ENCODE data around the gene MARCHF11.

Gene MARCHF11

DNA sequence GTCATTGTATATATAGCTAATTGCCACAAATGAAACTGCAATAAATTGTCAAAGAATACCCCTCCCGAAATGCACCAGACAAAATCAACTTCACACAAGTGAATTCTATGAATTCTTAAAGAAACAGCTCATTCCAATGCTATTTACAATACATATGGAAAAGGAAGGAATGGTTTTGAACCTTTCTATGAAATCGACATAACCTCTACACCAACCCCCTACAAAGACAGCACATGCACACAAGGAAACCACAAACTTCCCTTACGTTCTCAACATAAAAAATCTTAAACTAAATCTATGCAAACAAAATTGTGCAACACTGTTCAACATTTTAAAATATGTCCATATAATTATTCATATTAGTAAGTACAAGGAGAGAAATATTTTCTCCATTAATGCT is 39.2 kb downstream of the MARCHF11 start:
- ChIA-PET CTCF (no interaction called here), POLR2A (no interaction called here)
- no peak for TF ChIP-seq ZNF384 (IDR thresholded peaks at IDR 0.05)
- no peak for TF ChIP-seq HDGF (IDR thresholded peaks at IDR 0.05; ENCODE audit: borderline replicate concordance)
- TF ChIP-seq TARDBP (IDR thresholded peaks at IDR 0.05) = no peak
- no peak for TF ChIP-seq ELF4 (IDR thresholded peaks at IDR 0.05)
- no peak for TF ChIP-seq ARNT (IDR thresholded peaks at IDR 0.05)
- no peak for DNase-seq (ENCODE audit: extremely low spot score)

DNA sequence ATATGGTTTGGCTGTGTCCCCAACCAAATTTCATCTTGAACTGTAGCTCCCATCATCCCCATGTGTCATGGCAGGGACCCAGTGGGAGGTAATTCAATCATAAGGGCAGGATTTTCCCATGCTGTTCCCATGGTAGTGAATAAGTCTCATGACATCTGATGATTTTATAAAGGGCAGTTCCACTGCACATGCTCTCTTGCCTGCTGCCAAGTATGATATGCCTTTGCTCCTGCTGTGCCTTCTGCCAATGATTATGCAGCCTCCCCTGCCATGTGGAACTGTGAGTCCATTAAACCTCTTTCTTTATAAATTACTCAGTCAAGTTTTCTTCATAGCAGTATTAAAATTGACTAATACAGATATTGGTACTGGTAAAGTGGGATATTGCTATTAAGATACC is 42.4 kb downstream of the MARCHF11 start:
- ChIA-PET POLR2A (no interaction called here), CTCF (no interaction called here)
- no peak for DNase-seq (ENCODE audit: extremely low spot score)
- TF ChIP-seq L3MBTL2 (conservative IDR thresholded peaks at IDR 0.05) (no peak), LEF1 (IDR thresholded peaks at IDR 0.05; ENCODE audit: borderline replicate concordance) (no peak), ZNF384 (IDR thresholded peaks at IDR 0.05) (no peak), ELF4 (IDR thresholded peaks at IDR 0.05) (no peak), FOXA1 (IDR thresholded peaks at IDR 0.05) (no peak)

DNA sequence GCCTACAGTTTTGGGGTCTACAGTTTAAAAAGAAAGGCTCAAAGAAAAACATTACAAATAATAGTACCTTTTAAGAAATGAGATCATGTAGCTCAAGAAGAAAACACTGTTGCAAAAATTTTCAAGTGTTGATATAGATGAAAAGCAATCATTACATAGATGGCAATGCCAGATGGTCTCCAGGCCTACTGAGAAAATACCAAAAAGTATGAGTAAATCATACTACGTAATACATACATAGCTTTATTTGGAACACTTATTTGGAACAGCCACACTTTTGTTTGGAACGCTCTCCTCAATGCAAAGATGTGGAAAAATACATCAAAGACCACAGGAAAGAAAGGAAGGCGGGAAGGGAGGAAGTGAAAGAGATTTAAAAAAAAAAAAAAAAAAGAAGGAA is 44.1 kb downstream of the MARCHF11 start:
- CTCF ChIA-PET = no interaction called here
- POLR2A ChIA-PET = no interaction called here
- TF ChIP-seq TARDBP (IDR thresholded peaks at IDR 0.05) (no peak), LEF1 (IDR thresholded peaks at IDR 0.05; ENCODE audit: borderline replicate concordance) (no peak), ZNF384 (IDR thresholded peaks at IDR 0.05) (no peak), FOXK2 (IDR thresholded peaks at IDR 0.05) (no peak), SUZ12 (IDR thresholded peaks at IDR 0.05) (no peak), L3MBTL2 (conservative IDR thresholded peaks at IDR 0.05) (no peak), ELF4 (IDR thresholded peaks at IDR 0.05) (no peak), HDGF (IDR thresholded peaks at IDR 0.05; ENCODE audit: borderline replicate concordance) (no peak), NFRKB (IDR thresholded peaks at IDR 0.05) (no peak), FOXM1 (IDR thresholded peaks at IDR 0.05; ENCODE audit: borderline replicate concordance) (no peak), FOXA1 (IDR thresholded peaks at IDR 0.05) (no peak), SP1 (IDR thresholded peaks at IDR 0.05) (no peak), ARNT (IDR thresholded peaks at IDR 0.05) (no peak), BHLHE40 (IDR thresholded peaks at IDR 0.05; ENCODE audit: borderline replicate concordance) (no peak)
- no peak for DNase-seq (ENCODE audit: extremely low spot score)

DNA sequence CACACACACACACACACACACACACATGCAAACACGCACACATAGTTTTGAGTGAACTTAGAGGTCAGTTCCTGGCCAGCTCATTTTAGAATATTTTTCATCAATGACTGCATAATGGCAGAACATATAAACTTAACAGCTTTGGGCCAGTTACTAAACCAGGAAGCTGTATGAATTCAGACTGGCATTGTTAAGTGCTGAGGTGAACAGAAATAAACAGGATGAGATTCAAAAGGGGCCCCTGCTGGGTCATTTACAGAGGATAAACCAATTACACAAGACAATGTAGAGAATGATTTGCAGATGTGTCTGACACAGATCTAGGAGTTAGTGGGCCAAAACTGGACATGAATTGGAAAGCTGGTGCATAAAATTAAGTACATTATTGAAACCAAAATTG is 44.6 kb downstream of the MARCHF11 start:
- ChIA-PET POLR2A (no interaction called here), CTCF (no interaction called here)
- TF ChIP-seq ELF4 (IDR thresholded peaks at IDR 0.05) = no peak
- no peak for TF ChIP-seq L3MBTL2 (conservative IDR thresholded peaks at IDR 0.05)
- no peak for TF ChIP-seq ARNT (IDR thresholded peaks at IDR 0.05)
- TF ChIP-seq FOXK2 (IDR thresholded peaks at IDR 0.05) = no peak
- no peak for TF ChIP-seq NFRKB (IDR thresholded peaks at IDR 0.05)
- TF ChIP-seq BHLHE40 (IDR thresholded peaks at IDR 0.05; ENCODE audit: borderline replicate concordance) = no peak
- no peak for DNase-seq (ENCODE audit: extremely low spot score)

DNA sequence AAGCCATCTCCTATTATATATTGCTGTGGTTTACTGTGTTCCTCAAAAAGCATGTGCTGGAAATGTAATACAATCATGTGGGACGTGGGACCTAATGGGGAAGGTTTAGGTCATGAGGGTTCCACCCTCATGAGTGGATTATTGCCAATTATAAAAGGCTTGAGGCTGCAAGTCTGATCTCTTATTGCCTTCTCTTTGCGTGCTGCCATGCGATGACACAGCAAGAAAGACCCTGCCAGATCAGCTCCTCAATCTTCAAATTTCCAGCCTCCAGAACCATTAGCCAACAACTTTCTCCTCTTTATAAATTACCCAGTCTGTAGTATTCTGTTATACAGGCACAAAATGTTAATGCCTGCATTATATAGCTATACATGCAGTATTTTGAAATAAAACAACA is 45.4 kb downstream of the MARCHF11 start:
- DNase-seq (ENCODE audit: extremely low spot score) = no peak
- ChIA-PET CTCF (no interaction called here), POLR2A (no interaction called here)
- TF ChIP-seq BHLHE40 (IDR thresholded peaks at IDR 0.05; ENCODE audit: borderline replicate concordance) (no peak), CTBP1 (IDR thresholded peaks at IDR 0.05; ENCODE audit: borderline replicate concordance) (no peak), ZNF384 (IDR thresholded peaks at IDR 0.05) (no peak), SP1 (IDR thresholded peaks at IDR 0.05) (no peak), FOXA1 (IDR thresholded peaks at IDR 0.05) (no peak), TARDBP (IDR thresholded peaks at IDR 0.05) (no peak), ARNT (IDR thresholded peaks at IDR 0.05) (no peak), FOXM1 (IDR thresholded peaks at IDR 0.05; ENCODE audit: borderline replicate concordance) (no peak), SUZ12 (IDR thresholded peaks at IDR 0.05) (no peak), LEF1 (IDR thresholded peaks at IDR 0.05; ENCODE audit: borderline replicate concordance) (no peak), FOXK2 (IDR thresholded peaks at IDR 0.05) (no peak)
- TF ChIP-seq, protein P1, sequence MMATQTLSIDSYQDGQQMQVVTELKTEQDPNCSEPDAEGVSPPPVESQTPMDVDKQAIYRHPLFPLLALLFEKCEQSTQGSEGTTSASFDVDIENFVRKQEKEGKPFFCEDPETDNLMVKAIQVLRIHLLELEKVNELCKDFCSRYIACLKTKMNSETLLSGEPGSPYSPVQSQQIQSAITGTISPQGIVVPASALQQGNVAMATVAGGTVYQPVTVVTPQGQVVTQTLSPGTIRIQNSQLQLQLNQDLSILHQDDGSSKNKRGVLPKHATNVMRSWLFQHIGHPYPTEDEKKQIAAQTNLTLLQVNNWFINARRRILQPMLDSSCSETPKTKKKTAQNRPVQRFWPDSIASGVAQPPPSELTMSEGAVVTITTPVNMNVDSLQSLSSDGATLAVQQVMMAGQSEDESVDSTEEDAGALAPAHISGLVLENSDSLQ (IDR thresholded peaks at IDR 0.05) = no peak

DNA sequence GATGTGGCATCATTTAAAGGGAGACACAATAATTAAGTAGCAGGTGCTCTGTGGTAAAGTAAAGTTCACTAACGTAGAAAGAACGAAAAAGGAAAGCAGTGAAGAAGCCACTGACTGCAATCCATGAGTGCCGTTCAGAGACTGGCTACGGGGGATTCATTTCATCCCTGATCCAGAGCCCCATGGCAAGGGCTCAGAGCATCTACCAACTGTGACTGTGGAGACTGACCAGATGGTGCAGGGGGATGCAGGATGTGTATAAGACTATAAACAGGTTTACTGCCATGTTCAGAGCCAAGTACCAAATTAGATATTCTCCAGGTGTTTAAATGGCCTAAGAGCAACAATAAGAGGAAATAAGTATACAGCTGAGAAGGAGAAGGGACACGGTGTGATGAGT is 47.7 kb downstream of the MARCHF11 start:
- ChIA-PET CTCF (no interaction called here), POLR2A (no interaction called here)

DNA sequence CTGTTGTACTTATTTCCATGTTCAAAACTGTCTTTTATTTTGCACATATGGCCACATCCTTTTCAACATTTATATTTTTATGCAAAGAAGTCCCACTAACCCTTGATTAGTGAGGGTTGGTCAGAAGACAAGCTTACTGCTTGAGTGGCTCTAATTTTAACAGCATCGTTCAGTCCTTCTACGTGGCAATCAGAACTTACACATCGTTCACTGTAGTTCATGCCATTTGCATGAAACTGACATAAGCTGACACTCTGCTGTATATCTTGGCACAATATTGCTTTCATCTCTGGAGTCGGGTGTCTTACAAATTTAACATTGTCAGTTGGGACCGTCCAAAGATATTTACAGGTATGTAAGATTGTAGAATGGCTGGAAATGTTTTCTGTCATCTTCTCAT is 50.6 kb downstream of the MARCHF11 start:
- ChIA-PET POLR2A (no interaction called here), CTCF (no interaction called here)
- no peak for DNase-seq (ENCODE audit: extremely low spot score)
- TF ChIP-seq CTBP1 (IDR thresholded peaks at IDR 0.05; ENCODE audit: borderline replicate concordance) = no peak
- no peak for TF ChIP-seq FOXM1 (IDR thresholded peaks at IDR 0.05; ENCODE audit: borderline replicate concordance)
- no peak for TF ChIP-seq SP1 (IDR thresholded peaks at IDR 0.05)
- TF ChIP-seq NFRKB (IDR thresholded peaks at IDR 0.05) = no peak
- no peak for TF ChIP-seq ZNF384 (IDR thresholded peaks at IDR 0.05)
- no peak for TF ChIP-seq HDGF (IDR thresholded peaks at IDR 0.05; ENCODE audit: borderline replicate concordance)
- no peak for TF ChIP-seq L3MBTL2 (conservative IDR thresholded peaks at IDR 0.05)
- TF ChIP-seq BHLHE40 (IDR thresholded peaks at IDR 0.05; ENCODE audit: borderline replicate concordance) = no peak
- TF ChIP-seq ARNT (IDR thresholded peaks at IDR 0.05) = no peak
- no peak for TF ChIP-seq FOXK2 (IDR thresholded peaks at IDR 0.05)

More for the DNA sequence above, 47.7 kb downstream of the MARCHF11 start:
- DNase-seq (ENCODE audit: extremely low spot score) = no peak
- TF ChIP-seq ARNT (IDR thresholded peaks at IDR 0.05) (no peak), BHLHE40 (IDR thresholded peaks at IDR 0.05; ENCODE audit: borderline replicate concordance) (no peak), CTBP1 (IDR thresholded peaks at IDR 0.05; ENCODE audit: borderline replicate concordance) (no peak), NFRKB (IDR thresholded peaks at IDR 0.05) (no peak), SP1 (IDR thresholded peaks at IDR 0.05) (no peak), ZNF384 (IDR thresholded peaks at IDR 0.05) (no peak), TARDBP (IDR thresholded peaks at IDR 0.05) (no peak), L3MBTL2 (conservative IDR thresholded peaks at IDR 0.05) (no peak)

DNA sequence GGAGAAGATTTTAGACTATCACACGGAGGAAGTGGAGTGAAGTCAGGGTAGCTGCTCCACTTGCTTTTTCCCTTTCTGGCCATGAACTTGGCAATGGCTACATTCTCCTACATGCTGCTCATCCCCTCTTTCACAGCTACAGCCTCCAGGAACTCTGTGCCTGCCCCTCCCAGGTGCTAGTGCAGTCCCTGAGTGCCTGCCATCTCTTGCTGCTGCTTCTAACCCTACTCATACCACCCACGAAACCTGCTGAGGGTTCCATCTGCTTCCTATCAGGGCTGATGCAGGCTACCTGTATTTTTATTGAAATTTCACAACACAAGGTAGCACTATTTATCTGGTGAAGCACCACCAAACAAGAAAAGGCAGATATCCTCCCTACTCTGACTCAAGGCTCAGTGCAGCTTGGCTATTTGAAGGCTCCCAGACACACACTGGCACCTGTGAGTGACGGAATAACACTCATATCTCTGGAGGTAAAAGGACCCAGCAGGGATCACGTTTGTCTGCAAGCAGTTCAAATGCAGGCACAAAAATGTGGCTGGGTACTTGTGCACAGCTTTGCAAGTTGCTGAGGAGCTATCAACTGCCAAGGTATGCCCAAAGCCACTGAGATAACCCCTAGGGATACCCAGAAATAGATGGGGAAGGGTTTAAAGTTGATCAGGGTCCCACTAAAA is 51.6 kb downstream of the MARCHF11 start:
- TF ChIP-seq, protein P1 (IDR thresholded peaks at IDR 0.05) = no peak
- no peak for TF ChIP-seq CTBP1 (IDR thresholded peaks at IDR 0.05; ENCODE audit: borderline replicate concordance)
- DNase-seq (ENCODE audit: extremely low spot score) = no peak
- ChIA-PET POLR2A (no interaction called here), CTCF (no interaction called here)
